ELR (cell line): ENCODE data around the gene GALNT15.

Experiments
- DNase-seq: peaks from one replicate; pipeline ENCODE4 v3.0.0-alpha.2; 2015; ENCODE audit warnings: low read depth

The GALNT15 gene

GRCh38 chr3:16151109-16151508, 23.4 kb upstream of the GALNT15 start:
- peak; percentile 60 for DNase-seq

GRCh38 chr3:16168211-16168610, 6.3 kb upstream of the GALNT15 start:
- no peak for DNase-seq

- no peak for DNase-seq
Measured at GRCh38 chr3:16171009-16171408, 3.5 kb upstream of the GALNT15 start.

GRCh38 chr3:16171825-16172224, 2.7 kb upstream of the GALNT15 start:
- DNase-seq = no peak

- DNase-seq = no peak
Measured at GRCh38 chr3:16173283-16174025, 1.0 kb upstream of the GALNT15 start.

GRCh38 chr3:16174026-16174355, 489 bp upstream of the GALNT15 start:
- DNase-seq = peak; percentile 27

GRCh38 chr3:16174976-16175901, 759 bp downstream of the GALNT15 start:
- DNase-seq = no peak

GRCh38 chr3:16176391-16177030, 2.0 kb downstream of the GALNT15 start:
- DNase-seq = no peak

GRCh38 chr3:16177382-16177781, 2.9 kb downstream of the GALNT15 start:
- DNase-seq = no peak

- DNase-seq = peak; percentile 82
Measured at GRCh38 chr3:16177962-16178627, 3.6 kb downstream of the GALNT15 start.

GRCh38 chr3:16178628-16178988, 4.1 kb downstream of the GALNT15 start:
- no peak for DNase-seq

GRCh38 chr3:16179261-16179660, 4.8 kb downstream of the GALNT15 start:
- no peak for DNase-seq

- peak; percentile 70 for DNase-seq
Measured at GRCh38 chr3:16179771-16180736, 5.6 kb downstream of the GALNT15 start.

- DNase-seq = no peak
Measured at GRCh38 chr3:16180737-16181134, 6.3 kb downstream of the GALNT15 start.

- DNase-seq = peak; percentile 59
Measured at GRCh38 chr3:16181361-16181760, 6.9 kb downstream of the GALNT15 start.

- DNase-seq = peak; percentile 62
Measured at GRCh38 chr3:16182183-16182582, 7.7 kb downstream of the GALNT15 start.

GRCh38 chr3:16182612-16183011, 8.1 kb downstream of the GALNT15 start:
- no peak for DNase-seq

- no peak for DNase-seq
Measured at GRCh38 chr3:16183082-16183481, 8.6 kb downstream of the GALNT15 start.

GRCh38 chr3:16183601-16184270, 9.3 kb downstream of the GALNT15 start:
- peak; percentile 82 for DNase-seq

GRCh38 chr3:16186086-16186485, 11.6 kb downstream of the GALNT15 start:
- no peak for DNase-seq

- no peak for DNase-seq
Measured at GRCh38 chr3:16186565-16186964, 12.1 kb downstream of the GALNT15 start.
